Measurements from ENCODE around the gene LIN37. TPM values are rescaled to one million over a fixed set of nuclear protein-coding genes. Genes with fewer than 3 reads are reported as not detected.

Gene LIN37
- total RNA-seq, 1 experiment from 2014 or later: 6.4 TPM

DNA sequence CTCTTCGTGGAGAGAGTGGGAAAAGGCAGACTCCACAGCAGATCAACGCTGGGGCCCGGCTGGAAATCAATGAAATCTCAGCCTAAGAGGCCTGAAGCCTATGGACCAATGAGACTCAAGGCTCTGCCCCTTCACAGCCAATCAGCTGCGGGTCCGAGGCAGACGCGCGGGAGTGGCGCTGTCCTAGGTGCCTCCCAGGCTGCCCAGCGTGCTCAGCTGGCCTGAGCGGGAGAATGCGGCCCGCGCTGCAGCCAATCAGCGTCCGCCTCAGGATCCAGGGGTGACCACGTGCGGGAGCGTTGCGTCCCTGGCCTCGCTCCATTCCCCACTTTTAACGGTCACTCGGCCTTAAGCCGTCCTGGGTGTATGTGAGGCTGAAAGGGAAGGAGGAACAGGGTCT lies 44.2 kb upstream of the LIN37 start, which contains the start of gene ZBTB32 (continued):
- no peak for TF ChIP-seq MXD4 (CRISPR knock-in tag; IDR thresholded peaks at IDR 0.05; ENCODE audit: borderline replicate concordance)
- TF ChIP-seq NFATC4 (CRISPR knock-in tag; IDR thresholded peaks at IDR 0.05): no peak
- TF ChIP-seq ETV6 (CRISPR knock-in tag; IDR thresholded peaks at IDR 0.05): peak; percentile 94
- peak; percentile 93 for TF ChIP-seq RELA (CRISPR knock-in tag; IDR thresholded peaks at IDR 0.05; ENCODE audit: borderline replicate concordance)
- peak; percentile 94 for TF ChIP-seq SMAD4 (CRISPR knock-in tag; IDR thresholded peaks at IDR 0.05)
- TF ChIP-seq CBFB (CRISPR knock-in tag; IDR thresholded peaks at IDR 0.05; ENCODE audit: low read depth): 0 out of 2 replicates have a peak, but pooled peaks have one; percentile 62
- peak; percentile 83 for TF ChIP-seq NR2C2 (CRISPR knock-in tag; IDR thresholded peaks at IDR 0.05)
- TF ChIP-seq FOXP1 (CRISPR knock-in tag; IDR thresholded peaks at IDR 0.05; ENCODE audit: borderline replicate concordance): peak; percentile 99
- TF ChIP-seq ZNF416 (CRISPR knock-in tag; IDR thresholded peaks at IDR 0.05): no peak
- TF ChIP-seq, protein P1, sequence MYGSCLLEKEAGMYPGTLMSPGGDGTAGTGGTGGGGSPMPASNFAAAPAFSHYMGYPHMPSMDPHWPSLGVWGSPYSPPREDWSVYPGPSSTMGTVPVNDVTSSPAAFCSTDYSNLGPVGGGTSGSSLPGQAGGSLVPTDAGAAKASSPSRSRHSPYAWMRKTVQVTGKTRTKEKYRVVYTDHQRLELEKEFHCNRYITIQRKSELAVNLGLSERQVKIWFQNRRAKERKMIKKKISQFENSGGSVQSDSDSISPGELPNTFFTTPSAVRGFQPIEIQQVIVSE (CRISPR knock-in tag; IDR thresholded peaks at IDR 0.05; ENCODE audit: borderline replicate concordance): no peak
- peak; percentile 84; the same call in 1 of the 2 replicates for TF ChIP-seq ZNF121 (CRISPR knock-in tag; IDR thresholded peaks at IDR 0.05)
- TF ChIP-seq, protein P2, sequence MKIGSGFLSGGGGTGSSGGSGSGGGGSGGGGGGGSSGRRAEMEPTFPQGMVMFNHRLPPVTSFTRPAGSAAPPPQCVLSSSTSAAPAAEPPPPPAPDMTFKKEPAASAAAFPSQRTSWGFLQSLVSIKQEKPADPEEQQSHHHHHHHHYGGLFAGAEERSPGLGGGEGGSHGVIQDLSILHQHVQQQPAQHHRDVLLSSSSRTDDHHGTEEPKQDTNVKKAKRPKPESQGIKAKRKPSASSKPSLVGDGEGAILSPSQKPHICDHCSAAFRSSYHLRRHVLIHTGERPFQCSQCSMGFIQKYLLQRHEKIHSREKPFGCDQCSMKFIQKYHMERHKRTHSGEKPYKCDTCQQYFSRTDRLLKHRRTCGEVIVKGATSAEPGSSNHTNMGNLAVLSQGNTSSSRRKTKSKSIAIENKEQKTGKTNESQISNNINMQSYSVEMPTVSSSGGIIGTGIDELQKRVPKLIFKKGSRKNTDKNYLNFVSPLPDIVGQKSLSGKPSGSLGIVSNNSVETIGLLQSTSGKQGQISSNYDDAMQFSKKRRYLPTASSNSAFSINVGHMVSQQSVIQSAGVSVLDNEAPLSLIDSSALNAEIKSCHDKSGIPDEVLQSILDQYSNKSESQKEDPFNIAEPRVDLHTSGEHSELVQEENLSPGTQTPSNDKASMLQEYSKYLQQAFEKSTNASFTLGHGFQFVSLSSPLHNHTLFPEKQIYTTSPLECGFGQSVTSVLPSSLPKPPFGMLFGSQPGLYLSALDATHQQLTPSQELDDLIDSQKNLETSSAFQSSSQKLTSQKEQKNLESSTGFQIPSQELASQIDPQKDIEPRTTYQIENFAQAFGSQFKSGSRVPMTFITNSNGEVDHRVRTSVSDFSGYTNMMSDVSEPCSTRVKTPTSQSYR (CRISPR knock-in tag; IDR thresholded peaks at IDR 0.05): peak; percentile 90
- TF ChIP-seq, protein P3, sequence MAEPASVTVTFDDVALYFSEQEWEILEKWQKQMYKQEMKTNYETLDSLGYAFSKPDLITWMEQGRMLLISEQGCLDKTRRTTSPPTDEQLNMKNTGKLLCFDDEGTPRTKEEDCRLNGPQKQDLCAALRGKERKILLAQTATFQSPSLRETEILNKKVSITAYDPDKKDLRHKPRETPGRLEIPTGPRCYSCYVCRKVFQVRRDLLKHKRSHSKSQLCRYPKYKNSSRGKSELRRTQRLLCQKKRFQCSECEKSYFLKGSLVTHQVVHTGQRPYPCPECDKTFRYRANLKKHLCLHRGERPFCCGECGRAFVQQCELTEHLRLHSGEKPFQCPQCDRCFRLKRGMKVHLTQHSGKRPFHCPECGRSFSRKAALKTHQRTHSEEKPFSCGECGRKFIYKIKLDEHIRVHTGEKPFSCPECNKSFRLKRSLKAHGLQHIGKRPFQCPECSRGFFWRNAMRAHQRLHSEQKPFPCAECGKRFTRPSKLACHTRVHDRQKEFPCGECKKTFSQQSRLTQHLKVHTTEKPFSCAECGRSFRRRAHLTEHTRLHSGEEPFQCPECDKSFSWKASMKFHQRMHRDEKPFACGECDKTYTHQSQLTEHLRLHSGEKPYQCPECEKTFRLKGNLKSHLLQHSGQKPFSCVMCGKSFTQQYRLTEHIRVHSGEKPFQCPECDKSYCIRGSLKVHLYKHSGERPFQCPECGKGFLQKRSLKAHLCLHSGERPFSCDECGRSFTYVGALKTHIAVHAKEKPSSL (CRISPR knock-in tag; conservative IDR thresholded peaks at IDR 0.05): no peak
- TF ChIP-seq, protein P4, sequence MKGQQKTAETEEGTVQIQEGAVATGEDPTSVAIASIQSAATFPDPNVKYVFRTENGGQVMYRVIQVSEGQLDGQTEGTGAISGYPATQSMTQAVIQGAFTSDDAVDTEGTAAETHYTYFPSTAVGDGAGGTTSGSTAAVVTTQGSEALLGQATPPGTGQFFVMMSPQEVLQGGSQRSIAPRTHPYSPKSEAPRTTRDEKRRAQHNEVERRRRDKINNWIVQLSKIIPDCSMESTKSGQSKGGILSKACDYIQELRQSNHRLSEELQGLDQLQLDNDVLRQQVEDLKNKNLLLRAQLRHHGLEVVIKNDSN (CRISPR knock-in tag; IDR thresholded peaks at IDR 0.05): peak; percentile 90
- TF ChIP-seq, protein P5, sequence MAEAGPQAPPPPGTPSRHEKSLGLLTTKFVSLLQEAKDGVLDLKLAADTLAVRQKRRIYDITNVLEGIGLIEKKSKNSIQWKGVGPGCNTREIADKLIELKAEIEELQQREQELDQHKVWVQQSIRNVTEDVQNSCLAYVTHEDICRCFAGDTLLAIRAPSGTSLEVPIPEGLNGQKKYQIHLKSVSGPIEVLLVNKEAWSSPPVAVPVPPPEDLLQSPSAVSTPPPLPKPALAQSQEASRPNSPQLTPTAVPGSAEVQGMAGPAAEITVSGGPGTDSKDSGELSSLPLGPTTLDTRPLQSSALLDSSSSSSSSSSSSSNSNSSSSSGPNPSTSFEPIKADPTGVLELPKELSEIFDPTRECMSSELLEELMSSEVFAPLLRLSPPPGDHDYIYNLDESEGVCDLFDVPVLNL (CRISPR knock-in tag; IDR thresholded peaks at IDR 0.05; ENCODE audit: borderline replicate concordance, low read depth): peak; percentile 87; the same call in 1 of the 2 replicates
- TF ChIP-seq, protein P6, sequence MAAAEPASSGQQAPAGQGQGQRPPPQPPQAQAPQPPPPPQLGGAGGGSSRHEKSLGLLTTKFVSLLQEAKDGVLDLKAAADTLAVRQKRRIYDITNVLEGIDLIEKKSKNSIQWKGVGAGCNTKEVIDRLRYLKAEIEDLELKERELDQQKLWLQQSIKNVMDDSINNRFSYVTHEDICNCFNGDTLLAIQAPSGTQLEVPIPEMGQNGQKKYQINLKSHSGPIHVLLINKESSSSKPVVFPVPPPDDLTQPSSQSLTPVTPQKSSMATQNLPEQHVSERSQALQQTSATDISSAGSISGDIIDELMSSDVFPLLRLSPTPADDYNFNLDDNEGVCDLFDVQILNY (CRISPR knock-in tag; IDR thresholded peaks at IDR 0.05): peak; percentile 93
- TF ChIP-seq, protein P7, sequence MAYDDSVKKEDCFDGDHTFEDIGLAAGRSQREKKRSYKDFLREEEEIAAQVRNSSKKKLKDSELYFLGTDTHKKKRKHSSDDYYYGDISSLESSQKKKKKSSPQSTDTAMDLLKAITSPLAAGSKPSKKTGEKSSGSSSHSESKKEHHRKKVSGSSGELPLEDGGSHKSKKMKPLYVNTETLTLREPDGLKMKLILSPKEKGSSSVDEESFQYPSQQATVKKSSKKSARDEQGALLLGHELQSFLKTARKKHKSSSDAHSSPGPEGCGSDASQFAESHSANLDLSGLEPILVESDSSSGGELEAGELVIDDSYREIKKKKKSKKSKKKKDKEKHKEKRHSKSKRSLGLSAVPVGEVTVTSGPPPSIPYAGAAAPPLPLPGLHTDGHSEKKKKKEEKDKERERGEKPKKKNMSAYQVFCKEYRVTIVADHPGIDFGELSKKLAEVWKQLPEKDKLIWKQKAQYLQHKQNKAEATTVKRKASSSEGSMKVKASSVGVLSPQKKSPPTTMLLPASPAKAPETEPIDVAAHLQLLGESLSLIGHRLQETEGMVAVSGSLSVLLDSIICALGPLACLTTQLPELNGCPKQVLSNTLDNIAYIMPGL (CRISPR knock-in tag; IDR thresholded peaks at IDR 0.05): peak; percentile 71; the same call in 1 of the 2 replicates
- TF ChIP-seq, protein P8, sequence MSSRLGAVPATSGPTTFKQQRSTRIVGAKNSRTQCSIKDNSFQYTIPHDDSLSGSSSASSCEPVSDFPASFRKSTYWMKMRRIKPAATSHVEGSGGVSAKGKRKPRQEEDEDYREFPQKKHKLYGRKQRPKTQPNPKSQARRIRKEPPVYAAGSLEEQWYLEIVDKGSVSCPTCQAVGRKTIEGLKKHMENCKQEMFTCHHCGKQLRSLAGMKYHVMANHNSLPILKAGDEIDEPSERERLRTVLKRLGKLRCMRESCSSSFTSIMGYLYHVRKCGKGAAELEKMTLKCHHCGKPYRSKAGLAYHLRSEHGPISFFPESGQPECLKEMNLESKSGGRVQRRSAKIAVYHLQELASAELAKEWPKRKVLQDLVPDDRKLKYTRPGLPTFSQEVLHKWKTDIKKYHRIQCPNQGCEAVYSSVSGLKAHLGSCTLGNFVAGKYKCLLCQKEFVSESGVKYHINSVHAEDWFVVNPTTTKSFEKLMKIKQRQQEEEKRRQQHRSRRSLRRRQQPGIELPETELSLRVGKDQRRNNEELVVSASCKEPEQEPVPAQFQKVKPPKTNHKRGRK (CRISPR knock-in tag; IDR thresholded peaks at IDR 0.05; ENCODE audit: borderline replicate concordance): no peak
- peak; percentile 93 for TF ChIP-seq SMAD3 (CRISPR knock-in tag; IDR thresholded peaks at IDR 0.05; ENCODE audit: borderline replicate concordance)
- TF ChIP-seq, protein P9, sequence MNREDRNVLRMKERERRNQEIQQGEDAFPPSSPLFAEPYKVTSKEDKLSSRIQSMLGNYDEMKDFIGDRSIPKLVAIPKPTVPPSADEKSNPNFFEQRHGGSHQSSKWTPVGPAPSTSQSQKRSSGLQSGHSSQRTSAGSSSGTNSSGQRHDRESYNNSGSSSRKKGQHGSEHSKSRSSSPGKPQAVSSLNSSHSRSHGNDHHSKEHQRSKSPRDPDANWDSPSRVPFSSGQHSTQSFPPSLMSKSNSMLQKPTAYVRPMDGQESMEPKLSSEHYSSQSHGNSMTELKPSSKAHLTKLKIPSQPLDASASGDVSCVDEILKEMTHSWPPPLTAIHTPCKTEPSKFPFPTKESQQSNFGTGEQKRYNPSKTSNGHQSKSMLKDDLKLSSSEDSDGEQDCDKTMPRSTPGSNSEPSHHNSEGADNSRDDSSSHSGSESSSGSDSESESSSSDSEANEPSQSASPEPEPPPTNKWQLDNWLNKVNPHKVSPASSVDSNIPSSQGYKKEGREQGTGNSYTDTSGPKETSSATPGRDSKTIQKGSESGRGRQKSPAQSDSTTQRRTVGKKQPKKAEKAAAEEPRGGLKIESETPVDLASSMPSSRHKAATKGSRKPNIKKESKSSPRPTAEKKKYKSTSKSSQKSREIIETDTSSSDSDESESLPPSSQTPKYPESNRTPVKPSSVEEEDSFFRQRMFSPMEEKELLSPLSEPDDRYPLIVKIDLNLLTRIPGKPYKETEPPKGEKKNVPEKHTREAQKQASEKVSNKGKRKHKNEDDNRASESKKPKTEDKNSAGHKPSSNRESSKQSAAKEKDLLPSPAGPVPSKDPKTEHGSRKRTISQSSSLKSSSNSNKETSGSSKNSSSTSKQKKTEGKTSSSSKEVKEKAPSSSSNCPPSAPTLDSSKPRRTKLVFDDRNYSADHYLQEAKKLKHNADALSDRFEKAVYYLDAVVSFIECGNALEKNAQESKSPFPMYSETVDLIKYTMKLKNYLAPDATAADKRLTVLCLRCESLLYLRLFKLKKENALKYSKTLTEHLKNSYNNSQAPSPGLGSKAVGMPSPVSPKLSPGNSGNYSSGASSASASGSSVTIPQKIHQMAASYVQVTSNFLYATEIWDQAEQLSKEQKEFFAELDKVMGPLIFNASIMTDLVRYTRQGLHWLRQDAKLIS (CRISPR knock-in tag; IDR thresholded peaks at IDR 0.05; ENCODE audit: borderline replicate concordance): 0 out of 2 replicates have a peak, but pooled peaks have one; percentile 26
